H9 (cell line): ENCODE measurements around the gene MECP2. TPM values are rescaled to one million over a fixed set of nuclear protein-coding genes. Genes with fewer than 3 reads are reported as not detected.

Experiments
- DNase-seq: peaks from one replicate; pipeline ENCODE4 v3.0.0-alpha.2; 2017
- H2AFZ ChIP-seq: one replicate; pipeline ENCODE4 v1.6.1; 2013; ENCODE audit warnings: mild to moderate bottlenecking, low read length, control low read depth, moderate library complexity
- H2AK5ac ChIP-seq: 2 replicates; pipeline ENCODE4 v1.6.1; 2013; ENCODE audit warnings: low read length, control low read depth, mixed read lengths; ENCODE audit not compliant: insufficient read length
- H2BK120ac ChIP-seq: one replicate; pipeline ENCODE4 v1.6.1; 2013; ENCODE audit warnings: low read depth, mild to moderate bottlenecking, low read length, control low read depth, inconsistent platforms; ENCODE audit not compliant: poor library complexity, severe bottlenecking
- H2BK12ac ChIP-seq: 2 replicates; pipeline ENCODE4 v1.6.1; 2013; ENCODE audit warnings: low read length, control low read depth, mixed read lengths, low read depth; ENCODE audit not compliant: insufficient read length
- H2BK15ac ChIP-seq: 2 replicates; pipeline ENCODE4 v1.6.1; 2013; ENCODE audit warnings: low read depth, low read length, control low read depth
- H2BK20ac ChIP-seq: one replicate; pipeline ENCODE4 v1.6.1; 2013; ENCODE audit warnings: low read depth, mild to moderate bottlenecking, low read length, control low read depth, inconsistent platforms; ENCODE audit not compliant: poor library complexity, severe bottlenecking
- H2BK5ac ChIP-seq: 2 replicates; pipeline ENCODE4 v1.6.1; 2013; ENCODE audit warnings: low read length, control low read depth, mixed read lengths; ENCODE audit not compliant: insufficient read length
- H3K14ac ChIP-seq: 2 replicates; pipeline ENCODE4 v1.6.1; 2013; ENCODE audit warnings: low read length, control low read depth; ENCODE audit not compliant: insufficient read depth
- H3K18ac ChIP-seq: 2 replicates; pipeline ENCODE4 v1.6.1; 2013; ENCODE audit warnings: low read depth, mild to moderate bottlenecking, mixed read lengths, low read length, control low read depth; ENCODE audit not compliant: insufficient read length
- H3K23ac ChIP-seq: 2 replicates; pipeline ENCODE4 v1.6.1; 2013; ENCODE audit warnings: low read length, control low read depth, mixed read lengths, low read depth; ENCODE audit not compliant: insufficient read length
- H3K23me2 ChIP-seq: 2 replicates; pipeline ENCODE4 v1.6.1; 2013; ENCODE audit warnings: low read depth, mild to moderate bottlenecking, mixed read lengths, low read length, control low read depth; ENCODE audit not compliant: insufficient read length, poor library complexity, severe bottlenecking
- H3K27ac ChIP-seq: 2 replicates; pipeline ENCODE4 v1.5.1; 2013; ENCODE audit warnings: low read length, control low read depth, mixed read lengths, low read depth; ENCODE audit not compliant: insufficient read length
- H3K27me3 ChIP-seq: 2 replicates; pipeline ENCODE4 v1.6.1; 2013; ENCODE audit warnings: low read length, control low read depth, inconsistent platforms; ENCODE audit not compliant: insufficient read depth
- H3K4ac ChIP-seq: 2 replicates; pipeline ENCODE4 v1.6.1; 2013; ENCODE audit warnings: low read depth, mild to moderate bottlenecking, control low read depth, inconsistent platforms, low read length, moderate library complexity
- H3K4me1 ChIP-seq: 2 replicates; pipeline ENCODE4 v1.6.1; 2013; ENCODE audit warnings: low read length, control low read depth, inconsistent platforms; ENCODE audit not compliant: insufficient read depth
- H3K4me2 ChIP-seq: 2 replicates; pipeline ENCODE4 v1.6.1; 2013; ENCODE audit warnings: low read length, control low read depth, mixed read lengths; ENCODE audit not compliant: insufficient read length, insufficient read depth
- H3K56ac ChIP-seq: 2 replicates; pipeline ENCODE4 v1.6.1; 2013; ENCODE audit warnings: low read depth, mild to moderate bottlenecking, mixed read lengths, low read length, control low read depth; ENCODE audit not compliant: insufficient read length
- H3K79me1 ChIP-seq: 2 replicates; pipeline ENCODE4 v1.6.1; 2013; ENCODE audit warnings: low read depth, mild to moderate bottlenecking, moderate library complexity, low read length, control low read depth, inconsistent platforms; ENCODE audit not compliant: insufficient read depth, poor library complexity, severe bottlenecking
- H3K79me2 ChIP-seq: 2 replicates; pipeline ENCODE4 v1.6.1; 2013; ENCODE audit warnings: low read length, control low read depth, inconsistent platforms; ENCODE audit not compliant: insufficient read depth
- H3K9ac ChIP-seq: 2 replicates; pipeline ENCODE4 v1.6.1; 2013; ENCODE audit warnings: low read length, control low read depth, mixed read lengths; ENCODE audit not compliant: insufficient read length; ENCODE audit errors: extremely low read depth
- H3K9me3 ChIP-seq: one replicate; pipeline ENCODE4 v1.6.1; 2013; ENCODE audit warnings: low read depth, low read length, inconsistent platforms; ENCODE audit not compliant: control insufficient read depth
- H3T11ph ChIP-seq: one replicate; pipeline ENCODE4 v1.6.1; 2013; ENCODE audit warnings: mild to moderate bottlenecking, low read length, control low read depth, inconsistent platforms
- H4K20me1 ChIP-seq: one replicate; pipeline ENCODE4 v1.6.1; 2013; ENCODE audit not compliant: control insufficient read depth, insufficient read length, insufficient read depth
- H4K5ac ChIP-seq: 2 replicates; pipeline ENCODE4 v1.6.1; 2013; ENCODE audit warnings: low read depth, mild to moderate bottlenecking, mixed read lengths, low read length, control low read depth; ENCODE audit not compliant: insufficient read length
- H4K8ac ChIP-seq: replicated peaks from 2 replicates; pipeline ENCODE4 v1.6.1; 2013; ENCODE audit warnings: low read length, control low read depth, mixed read lengths, low read depth; ENCODE audit not compliant: insufficient read length
- H4K91ac ChIP-seq: 2 replicates; pipeline ENCODE4 v1.6.1; 2013; ENCODE audit warnings: low read depth, mild to moderate bottlenecking, moderate library complexity, mixed read lengths, low read length, control low read depth; ENCODE audit not compliant: insufficient read length
- H3K27ac Mint-ChIP-seq, 3 experiments: 2 replicates in 2 of 3; 3 replicates in 1 of 3; pipeline ENCODE4 v1.8.0; 2020 to 2021; ENCODE audit warnings: mixed read lengths in 3 of 3, mild to moderate bottlenecking in 1 of 3, moderate library complexity in 1 of 3
- H3K27me3 Mint-ChIP-seq: 2 replicates; pipeline ENCODE4 v1.8.0; 2021; ENCODE audit warnings: low read depth, mild to moderate bottlenecking, moderate library complexity, mixed read lengths
- H3K36me3 Mint-ChIP-seq, 3 experiments: 2 replicates in 2 of 3; 3 replicates in 1 of 3; pipeline ENCODE4 v1.8.0; 2020 to 2021; ENCODE audit warnings: low read depth in 3 of 3, mixed read lengths in 3 of 3; ENCODE audit not compliant: insufficient read depth in 1 of 3
- H3K4me1 Mint-ChIP-seq, 2 experiments: 2 replicates each; pipeline ENCODE4 v1.8.0; 2020; ENCODE audit warnings: mixed read lengths in 2 of 2
- H3K4me3 Mint-ChIP-seq, 2 experiments: 2 replicates in 1 of 2; 3 replicates in 1 of 2; pipeline ENCODE4 v1.8.0; 2020 to 2021; ENCODE audit warnings: mild to moderate bottlenecking in 2 of 2, mixed read lengths in 2 of 2, moderate library complexity in 1 of 2
- H3K9me3 Mint-ChIP-seq, 2 experiments: 2 replicates in 1 of 2; 3 replicates in 1 of 2; pipeline ENCODE4 v1.8.0; 2020; ENCODE audit warnings: mild to moderate bottlenecking in 2 of 2, mixed read lengths in 2 of 2, moderate library complexity in 1 of 2
- WGBS: extraction: QIAGEN DNeasy Blood & Tissue Kit; methylation state at CpG from one replicate; pipeline ENCODE4 v1.1.7; 2013; ENCODE audit warnings: missing lambda C conversion rate, low lambda C conversion rate, mixed read lengths; ENCODE audit not compliant: insufficient read length; ENCODE audit errors: extremely low coverage; 5-methylcytosine and 5-hydroxymethylcytosine counted together
- total RNA-seq: library from RNA; stranded (reverse); gene quantifications from 2 replicates; pipeline ENCODE4 v1.2.1, GENCODE V29; 2021
- TF ChIP-seq, protein P1 (sequence below): fragments of 200-600 bp; sonication (generic); conservative IDR thresholded peaks from 3 replicates; pipeline ENCODE4 v1.8.0; 2021; ENCODE audit warnings: antibody characterized with exemption, mild to moderate bottlenecking

The MECP2 gene
- total RNA-seq, 1 experiment from 2014 or later, result 32.2 TPM

DNA sequence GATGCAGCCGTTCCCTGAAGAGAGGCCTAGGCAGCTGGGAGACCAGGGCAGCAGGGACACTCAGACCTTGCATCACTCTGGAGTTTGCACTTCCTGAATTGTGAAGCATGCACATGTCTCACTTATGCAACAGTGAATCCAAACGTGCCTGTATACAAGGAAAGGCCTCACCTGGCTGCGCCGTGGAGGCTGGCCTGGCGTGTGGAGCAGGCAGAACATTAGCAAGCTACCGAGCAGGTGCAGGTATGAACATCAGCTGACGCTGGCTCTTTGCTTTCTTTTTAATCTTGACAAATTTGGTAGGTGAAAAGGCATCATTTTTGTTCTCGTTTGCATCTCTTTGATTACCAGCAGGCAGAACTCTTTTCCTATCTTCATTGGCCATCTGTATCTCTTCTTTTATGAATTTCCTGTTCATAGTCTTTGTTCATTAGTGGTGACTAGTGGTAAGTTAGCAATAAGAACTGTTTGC is 40.7 kb downstream of the MECP2 start:
- no peak overlapping the region for H3K14ac ChIP-seq
- no peak overlapping the region for H3K9ac ChIP-seq
- H3K4me1 Mint-ChIP-seq, result peaks cover 7 to 13% of the 10 kb centered on the region in 2 experiments
- H3K4me3 Mint-ChIP-seq, result no peak overlapping the region
- no peak for DNase-seq
- H3K9me3 ChIP-seq, result peaks cover 26% of the 10 kb centered on the region
- H2BK5ac ChIP-seq, result no peak overlapping the region
- no peak overlapping the region for H3T11ph ChIP-seq
- H3K27me3 Mint-ChIP-seq, result peaks cover 1% of the 10 kb centered on the region; the same call in 1 of the 2 replicates
- no peak overlapping the region for H2AFZ ChIP-seq
- H3K9me3 Mint-ChIP-seq, result peaks cover 74 to 78% of the 10 kb centered on the region in 2 experiments
- H3K27me3 ChIP-seq, result no peaks in the 10 kb centered on the region
- H2BK20ac ChIP-seq, result no peak overlapping the region
- no peak overlapping the region for H3K27ac Mint-ChIP-seq
- H3K23me2 ChIP-seq, result no peaks in the 10 kb centered on the region
- H3K36me3 Mint-ChIP-seq, result peaks cover 21 to 53% (median 29%) of the 10 kb centered on the region in 3 experiments
- no peak overlapping the region for H2BK15ac ChIP-seq
- H4K8ac ChIP-seq, result no peak overlapping the region
- no CpG with 5 or more reads among the region's 8 CpGs for WGBS
- no peaks in the 10 kb centered on the region for H4K20me1 ChIP-seq
- H3K4ac ChIP-seq, result no peak overlapping the region
- H3K27ac ChIP-seq, result no peak overlapping the region
- no peak overlapping the region for H2BK120ac ChIP-seq
- H3K4me1 ChIP-seq, result no peaks in the 10 kb centered on the region
- no peak overlapping the region for H4K91ac ChIP-seq
- H3K18ac ChIP-seq, result no peak overlapping the region
- H3K4me2 ChIP-seq, result no peak overlapping the region
- H3K56ac ChIP-seq, result no peak overlapping the region
- no peak overlapping the region for H2AK5ac ChIP-seq
- TF ChIP-seq, protein P1, sequence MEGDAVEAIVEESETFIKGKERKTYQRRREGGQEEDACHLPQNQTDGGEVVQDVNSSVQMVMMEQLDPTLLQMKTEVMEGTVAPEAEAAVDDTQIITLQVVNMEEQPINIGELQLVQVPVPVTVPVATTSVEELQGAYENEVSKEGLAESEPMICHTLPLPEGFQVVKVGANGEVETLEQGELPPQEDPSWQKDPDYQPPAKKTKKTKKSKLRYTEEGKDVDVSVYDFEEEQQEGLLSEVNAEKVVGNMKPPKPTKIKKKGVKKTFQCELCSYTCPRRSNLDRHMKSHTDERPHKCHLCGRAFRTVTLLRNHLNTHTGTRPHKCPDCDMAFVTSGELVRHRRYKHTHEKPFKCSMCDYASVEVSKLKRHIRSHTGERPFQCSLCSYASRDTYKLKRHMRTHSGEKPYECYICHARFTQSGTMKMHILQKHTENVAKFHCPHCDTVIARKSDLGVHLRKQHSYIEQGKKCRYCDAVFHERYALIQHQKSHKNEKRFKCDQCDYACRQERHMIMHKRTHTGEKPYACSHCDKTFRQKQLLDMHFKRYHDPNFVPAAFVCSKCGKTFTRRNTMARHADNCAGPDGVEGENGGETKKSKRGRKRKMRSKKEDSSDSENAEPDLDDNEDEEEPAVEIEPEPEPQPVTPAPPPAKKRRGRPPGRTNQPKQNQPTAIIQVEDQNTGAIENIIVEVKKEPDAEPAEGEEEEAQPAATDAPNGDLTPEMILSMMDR, result no peak
- H3K79me1 ChIP-seq, result no peaks in the 10 kb centered on the region
- H2BK12ac ChIP-seq, result no peak overlapping the region
- H3K79me2 ChIP-seq, result no peaks in the 10 kb centered on the region
- H4K5ac ChIP-seq, result no peak overlapping the region
- H3K23ac ChIP-seq, result no peak overlapping the region
